GM23248 (cell line): ENCODE data around the gene SPAAR. TPM values are rescaled to one million over a fixed set of nuclear protein-coding genes. Genes with fewer than 3 reads are reported as not detected.

Source experiments
- DNase-seq: peaks from one replicate; pipeline ENCODE4 v3.0.0-alpha.2; 2015
- H2AFZ ChIP-seq: fragments of 200-600 bp; sonication (generic); 2 replicates; pipeline ENCODE4 v1.6.1; 2016; ENCODE audit warnings: antibody characterized with exemption
- H3F3A ChIP-seq: fragments of 200-600 bp; sonication (generic); 2 replicates; pipeline ENCODE4 v1.6.1; 2016; ENCODE audit warnings: mild to moderate bottlenecking, antibody characterized with exemption, mixed run types; ENCODE audit not compliant: insufficient read depth
- H3K27ac ChIP-seq: fragments of 200-600 bp; sonication (generic); 2 replicates; pipeline ENCODE4 v1.5.1; 2016; ENCODE audit warnings: mild to moderate bottlenecking
- H3K27me3 ChIP-seq: fragments of 200-600 bp; sonication (generic); replicated peaks from 2 replicates; pipeline ENCODE4 v1.6.1; 2016; ENCODE audit warnings: mild to moderate bottlenecking; ENCODE audit not compliant: insufficient read depth
- H3K36me3 ChIP-seq: fragments of 200-600 bp; sonication (generic); 2 replicates; pipeline ENCODE4 v1.6.1; 2016; ENCODE audit warnings: low read depth, mild to moderate bottlenecking
- H3K4me1 ChIP-seq: fragments of 200-600 bp; sonication (generic); 2 replicates; pipeline ENCODE4 v1.6.1; 2016; ENCODE audit warnings: mild to moderate bottlenecking; ENCODE audit not compliant: insufficient read depth
- H3K4me2 ChIP-seq: fragments of 200-600 bp; sonication (generic); one replicate; pipeline ENCODE4 v1.6.1; 2016; ENCODE audit warnings: mild to moderate bottlenecking; ENCODE audit not compliant: unreplicated experiment
- H3K4me3 ChIP-seq: fragments of 200-600 bp; sonication (generic); 2 replicates; pipeline ENCODE4 v1.5.1; 2016; ENCODE audit warnings: mild to moderate bottlenecking
- H3K79me2 ChIP-seq: fragments of 200-600 bp; sonication (generic); 2 replicates; pipeline ENCODE4 v1.6.1; 2016; ENCODE audit warnings: mild to moderate bottlenecking; ENCODE audit not compliant: insufficient read depth
- H3K9ac ChIP-seq: fragments of 200-600 bp; sonication (generic); 2 replicates; pipeline ENCODE4 v1.6.1; 2016; ENCODE audit warnings: mild to moderate bottlenecking
- H3K9me2 ChIP-seq: fragments of 200-600 bp; sonication (generic); 2 replicates; pipeline ENCODE4 v1.6.1; 2016; ENCODE audit warnings: mixed run types, mild to moderate bottlenecking, moderate library complexity; ENCODE audit not compliant: insufficient read depth
- H3K9me3 ChIP-seq: fragments of 200-600 bp; sonication (generic); one replicate; pipeline ENCODE4 v1.6.1; 2017; ENCODE audit warnings: low read depth
- H4K20me1 ChIP-seq: fragments of 200-600 bp; sonication (generic); 2 replicates; pipeline ENCODE4 v1.6.0; 2016; ENCODE audit not compliant: insufficient read depth
- EZH2 ChIP-seq: fragments of 200-600 bp; sonication (generic); IDR thresholded peaks from 2 replicates; pipeline ENCODE4 v1.6.1; 2018; ENCODE audit warnings: antibody characterized with exemption, mild to moderate bottlenecking; ENCODE audit not compliant: insufficient read depth, poor library complexity, severe bottlenecking
- EZH2phosphoT487 ChIP-seq: fragments of 200-600 bp; sonication (generic); IDR thresholded peaks from 2 replicates; pipeline ENCODE4 v1.6.1; 2018; ENCODE audit warnings: antibody characterized with exemption, moderate library complexity, mild to moderate bottlenecking, low read depth; ENCODE audit not compliant: insufficient read depth
- WGBS, 2 experiments: methylation state at CpG; one replicate each; pipeline ENCODE4 v1.1.6; 2015 to 2017; ENCODE audit warnings: low lambda C conversion rate in 2 of 2, low coverage in 1 of 2; ENCODE audit errors: missing lambda C conversion rate in 2 of 2; 5-methylcytosine and 5-hydroxymethylcytosine counted together
- in situ Hi-C: fragments of 300-500 bp; cut with MboI; formaldehyde crosslinking; loops from 2 replicates; pipeline ENCODE4 v1.15.0; 2020
- polyA plus RNA-seq: library from polyadenylated mRNA; unstranded; fragments of >200 nt; fragmentation: Nextera tagmentation; extraction: Ambion mirVana; gene quantifications from 2 replicates; pipeline ENCODE4 v1.2.1, GENCODE V29; 2016
- total RNA-seq: library from RNA; depleted of rRNA; stranded (reverse); fragments of >200 nt; shearing (Covaris generic); gene quantifications from 2 replicates; pipeline ENCODE4 v1.2.3, GENCODE V29; 2014

Gene SPAAR
- total and polyA plus RNA-seq, 2 experiments from 2014 or later = 0.39 TPM; not detected in 1

GRCh38 chr9:35914301-35914807, 5.1 kb downstream of the SPAAR start:
- DNase-seq = peak; percentile 61
- Histone ChIP-seq H3K4me3 (no peak overlapping the region), H3K79me2 (no peaks in the 10 kb centered on the region), H3F3A (peaks cover 13% of the 10 kb centered on the region), H3K36me3 (no peaks in the 10 kb centered on the region), H3K9ac (no peak overlapping the region), H3K27me3 (no peaks in the 10 kb centered on the region), H3K27ac (no peak overlapping the region), H3K4me2 (no peak overlapping the region), H3K4me1 (peaks cover 4% of the 10 kb centered on the region; the same call in 1 of the 2 replicates), H3K9me2 (no peaks in the 10 kb centered on the region), H3K9me3 (no peaks in the 10 kb centered on the region), H2AFZ (peak overlapping the region; percentile 46), H4K20me1 (no peaks in the 10 kb centered on the region)
- in situ Hi-C loops = no loop called here
- WGBS, 2 experiments = 47 to 52% methylated on average over 9 of the region's 9 CpGs
- TF ChIP-seq EZH2phosphoT487 (no peak), EZH2 (no peak)

- Histone ChIP-seq H3K36me3 (no peaks in the 10 kb centered on the region), H3K4me3 (no peak overlapping the region), H2AFZ (no peak overlapping the region), H3K9me3 (no peaks in the 10 kb centered on the region), H3K9ac (no peak overlapping the region), H3K4me2 (no peak overlapping the region), H3K27ac (no peak overlapping the region), H3K9me2 (no peaks in the 10 kb centered on the region), H3K4me1 (peaks cover 6% of the 10 kb centered on the region; the same call in 1 of the 2 replicates), H3K79me2 (no peaks in the 10 kb centered on the region), H4K20me1 (no peaks in the 10 kb centered on the region), H3K27me3 (no peaks in the 10 kb centered on the region), H3F3A (peaks cover 13% of the 10 kb centered on the region)
- WGBS, 2 experiments = 85 to 86% methylated on average over 16 of the region's 16 CpGs
- DNase-seq = no peak
- no peak for TF ChIP-seq EZH2phosphoT487
- in situ Hi-C loops = no loop called here
Observed at GRCh38 chr9:35915681-35916294, 6.5 kb downstream of the SPAAR start.

- TF ChIP-seq EZH2 (no peak), EZH2phosphoT487 (no peak)
- H3K4me1 ChIP-seq = peaks cover 3% of the 10 kb centered on the region; the same call in 1 of the 2 replicates
- in situ Hi-C loops = no loop called here
- H3K9me2 ChIP-seq = no peaks in the 10 kb centered on the region
- no peak overlapping the region for H2AFZ ChIP-seq
- no peaks in the 10 kb centered on the region for H3K9me3 ChIP-seq
- no peaks in the 10 kb centered on the region for H3K79me2 ChIP-seq
- peaks cover 13% of the 10 kb centered on the region for H3F3A ChIP-seq
- no peak overlapping the region for H3K9ac ChIP-seq
- H3K4me2 ChIP-seq = no peak overlapping the region
- no peak for DNase-seq
- no peaks in the 10 kb centered on the region for H3K36me3 ChIP-seq
- no peak overlapping the region for H3K4me3 ChIP-seq
- H3K27me3 ChIP-seq = no peaks in the 10 kb centered on the region
- H3K27ac ChIP-seq = no peak overlapping the region
- 87 to 95% methylated on average over 4 of the region's 4 CpGs for WGBS, 2 experiments
- H4K20me1 ChIP-seq = no peaks in the 10 kb centered on the region
Observed at GRCh38 chr9:35917261-35917660, 8.0 kb downstream of the SPAAR start.

- H3K4me1 ChIP-seq = peaks cover 15% of the 10 kb centered on the region
- in situ Hi-C loops = no loop called here
- no peak overlapping the region for H3K9ac ChIP-seq
- H3K9me2 ChIP-seq = no peaks in the 10 kb centered on the region
- DNase-seq = no peak
- H3K27ac ChIP-seq = no peak overlapping the region
- no peaks in the 10 kb centered on the region for H4K20me1 ChIP-seq
- no peak overlapping the region for H2AFZ ChIP-seq
- 82 to 86% methylated on average over 3 of the region's 3 CpGs for WGBS, 2 experiments
- H3K27me3 ChIP-seq = no peaks in the 10 kb centered on the region
- no peaks in the 10 kb centered on the region for H3K36me3 ChIP-seq
- no peak overlapping the region for H3K4me2 ChIP-seq
- H3K9me3 ChIP-seq = no peaks in the 10 kb centered on the region
- peaks cover 26% of the 10 kb centered on the region for H3F3A ChIP-seq
- H3K79me2 ChIP-seq = no peaks in the 10 kb centered on the region
- TF ChIP-seq EZH2phosphoT487 (no peak), EZH2 (no peak)
- no peak overlapping the region for H3K4me3 ChIP-seq
Observed at GRCh38 chr9:35918780-35919179, 9.5 kb downstream of the SPAAR start.
